ENCODE data around the gene KIAA1671.

- TF ChIP-seq, protein P1, sequence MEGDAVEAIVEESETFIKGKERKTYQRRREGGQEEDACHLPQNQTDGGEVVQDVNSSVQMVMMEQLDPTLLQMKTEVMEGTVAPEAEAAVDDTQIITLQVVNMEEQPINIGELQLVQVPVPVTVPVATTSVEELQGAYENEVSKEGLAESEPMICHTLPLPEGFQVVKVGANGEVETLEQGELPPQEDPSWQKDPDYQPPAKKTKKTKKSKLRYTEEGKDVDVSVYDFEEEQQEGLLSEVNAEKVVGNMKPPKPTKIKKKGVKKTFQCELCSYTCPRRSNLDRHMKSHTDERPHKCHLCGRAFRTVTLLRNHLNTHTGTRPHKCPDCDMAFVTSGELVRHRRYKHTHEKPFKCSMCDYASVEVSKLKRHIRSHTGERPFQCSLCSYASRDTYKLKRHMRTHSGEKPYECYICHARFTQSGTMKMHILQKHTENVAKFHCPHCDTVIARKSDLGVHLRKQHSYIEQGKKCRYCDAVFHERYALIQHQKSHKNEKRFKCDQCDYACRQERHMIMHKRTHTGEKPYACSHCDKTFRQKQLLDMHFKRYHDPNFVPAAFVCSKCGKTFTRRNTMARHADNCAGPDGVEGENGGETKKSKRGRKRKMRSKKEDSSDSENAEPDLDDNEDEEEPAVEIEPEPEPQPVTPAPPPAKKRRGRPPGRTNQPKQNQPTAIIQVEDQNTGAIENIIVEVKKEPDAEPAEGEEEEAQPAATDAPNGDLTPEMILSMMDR (IDR thresholded peaks at IDR 0.05 in 4 of 5, conservative IDR thresholded peaks at IDR 0.05 in 1 of 5) = no peak
- no peak for TF ChIP-seq POLR2A (IDR thresholded peaks at IDR 0.05)
Observed at GRCh38 chr22:25096638-25097405, 144.3 kb downstream of the KIAA1671 start.
